ENCODE measurements around the gene AFAP1.

AFAP1 gene

DNA sequence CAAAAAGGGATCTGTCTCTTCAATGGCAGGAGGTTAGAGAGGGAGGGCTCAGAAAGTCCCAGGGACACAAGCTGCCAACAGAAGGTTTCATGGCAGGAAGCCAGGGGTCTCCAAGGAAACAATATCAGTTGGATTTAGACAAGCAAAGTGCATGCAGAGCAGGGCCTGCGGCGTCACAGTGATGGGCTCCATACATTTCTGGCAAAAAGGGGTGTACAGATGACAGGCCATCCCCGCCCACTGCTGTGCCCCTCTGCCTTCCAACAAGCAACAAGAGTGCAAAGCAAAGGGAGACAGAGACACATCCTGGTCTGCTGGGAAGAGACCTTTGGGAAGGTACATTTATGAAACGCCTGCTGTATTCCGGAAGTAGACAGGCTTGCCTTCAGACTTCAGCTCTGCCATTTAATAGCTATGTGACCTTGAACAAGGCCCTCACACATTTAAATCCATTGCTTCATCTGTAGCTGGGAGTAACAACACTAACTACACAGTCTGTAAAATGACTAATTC is 121.2 kb downstream of the AFAP1 start:
- DNase-seq = no peak

DNA sequence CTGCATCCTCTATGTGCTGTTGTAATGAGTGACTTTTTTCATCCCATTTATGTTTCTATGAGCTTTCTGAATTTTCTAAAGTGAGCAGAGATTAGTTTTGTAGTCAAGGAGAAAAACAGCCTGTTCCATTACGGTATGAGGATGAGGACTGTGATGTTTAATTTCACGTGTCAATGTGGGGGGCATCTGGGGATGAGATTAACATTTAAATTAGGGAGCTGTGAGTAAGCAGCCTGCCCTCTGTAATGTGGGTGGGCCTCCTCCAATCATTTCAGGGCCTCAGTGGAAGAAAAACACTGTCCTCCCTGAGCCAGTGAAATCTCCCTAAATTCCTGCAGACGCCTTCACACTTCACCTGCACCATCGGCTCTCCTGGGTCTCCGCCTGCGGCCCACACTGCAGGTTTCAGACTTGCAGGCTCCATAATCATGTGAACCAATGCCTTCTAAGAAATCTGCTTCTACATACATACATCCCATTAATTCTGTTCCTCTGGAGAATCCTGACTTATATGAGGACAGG is 121.7 kb downstream of the AFAP1 start:
- no peak for DNase-seq

DNA sequence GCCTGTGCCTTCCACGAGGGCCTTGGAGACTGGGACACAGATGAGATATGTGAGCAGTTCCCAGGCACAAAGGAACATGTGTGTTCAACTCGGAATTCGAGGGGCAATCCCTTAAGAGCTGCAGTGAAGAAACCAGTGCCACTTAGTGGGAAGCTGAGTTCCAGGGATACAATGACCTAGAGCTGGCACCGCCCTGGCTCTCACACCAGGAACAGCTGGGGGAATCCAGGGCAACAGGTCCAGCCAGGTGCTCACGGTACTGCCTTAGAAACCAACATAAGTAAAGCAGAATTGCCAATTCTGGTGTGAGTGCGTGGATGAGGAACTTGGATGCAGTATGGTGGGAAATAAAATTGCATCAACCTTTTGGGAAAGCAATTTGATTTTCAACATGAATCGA is 122.9 kb downstream of the AFAP1 start:
- no peak for DNase-seq

DNA sequence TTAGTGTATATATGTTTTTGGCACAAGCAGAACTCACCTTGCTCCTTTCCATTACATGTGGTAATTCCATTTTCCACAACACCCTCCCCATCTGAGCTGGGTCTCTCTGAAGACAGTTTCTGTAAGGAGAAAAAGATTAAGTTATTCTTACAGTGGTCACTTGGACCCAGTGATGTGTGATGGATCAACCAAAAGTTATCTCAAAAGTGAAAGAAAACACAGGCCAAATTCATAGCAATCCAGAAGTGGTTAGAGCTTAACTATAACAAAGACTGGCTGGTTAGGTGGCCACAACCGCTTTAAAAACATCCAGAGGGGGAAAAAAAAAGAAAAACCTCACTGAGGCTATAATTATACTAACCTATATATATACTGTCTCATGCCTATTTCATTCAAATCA is 123.7 kb downstream of the AFAP1 start:
- no peak for DNase-seq

DNA sequence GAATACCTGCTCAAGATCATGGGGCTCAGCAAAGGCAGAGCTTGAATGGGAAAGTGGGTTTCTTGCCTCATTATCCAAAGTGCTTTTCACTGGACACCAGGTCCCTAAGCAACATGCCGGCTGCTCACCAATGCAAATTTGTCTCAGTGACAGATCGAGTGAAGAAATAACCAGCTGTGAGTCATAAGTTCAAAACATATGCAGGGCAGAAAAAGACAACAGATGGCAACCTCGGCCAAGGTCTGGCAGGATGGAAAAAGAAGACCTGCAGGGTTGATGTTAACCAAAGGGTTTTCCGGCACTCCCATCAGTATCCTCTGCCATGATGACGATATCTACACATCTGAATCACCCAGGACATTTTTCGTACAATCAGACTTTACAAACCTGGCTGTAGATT is 124.1 kb downstream of the AFAP1 start:
- no peak for DNase-seq

DNA sequence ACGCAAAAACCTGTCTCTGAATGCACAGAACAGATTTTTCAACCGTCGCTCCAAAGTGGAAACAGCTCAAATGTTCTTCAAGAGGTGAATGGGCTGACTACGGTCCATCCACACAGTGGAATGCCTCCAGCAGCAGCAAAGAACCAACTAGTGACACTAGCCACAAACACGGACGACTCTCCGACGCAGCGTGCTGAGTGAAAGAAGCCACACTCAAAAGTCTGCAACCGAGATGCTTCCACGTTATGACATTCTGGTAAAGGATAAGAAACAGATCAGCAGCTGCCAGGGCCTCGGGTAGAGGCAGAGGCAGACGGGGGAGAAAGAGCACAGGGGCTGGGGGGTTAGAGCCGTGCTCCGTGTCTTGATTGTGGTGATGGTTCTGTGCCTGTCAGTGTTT is 125.2 kb downstream of the AFAP1 start:
- DNase-seq = no peak

DNA sequence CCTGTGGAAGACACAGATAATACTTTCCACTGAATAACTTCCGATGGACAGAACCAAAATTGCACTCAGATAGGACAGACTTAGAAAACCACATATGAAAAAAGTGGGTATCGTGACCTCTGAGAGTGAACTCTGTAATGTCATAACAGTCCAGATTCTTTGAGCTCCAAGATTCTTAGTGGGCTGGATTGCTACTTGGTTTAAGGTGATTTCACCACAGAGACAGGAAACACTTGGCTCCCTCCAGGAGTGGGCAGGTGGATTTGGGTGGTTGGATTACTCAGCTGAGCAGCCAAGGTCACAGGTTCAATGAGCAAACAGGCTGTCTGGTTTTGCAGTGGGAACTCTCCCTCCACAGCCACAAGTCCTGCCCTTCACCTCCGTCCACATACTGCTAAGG is 126.0 kb downstream of the AFAP1 start:
- no peak for DNase-seq

DNA sequence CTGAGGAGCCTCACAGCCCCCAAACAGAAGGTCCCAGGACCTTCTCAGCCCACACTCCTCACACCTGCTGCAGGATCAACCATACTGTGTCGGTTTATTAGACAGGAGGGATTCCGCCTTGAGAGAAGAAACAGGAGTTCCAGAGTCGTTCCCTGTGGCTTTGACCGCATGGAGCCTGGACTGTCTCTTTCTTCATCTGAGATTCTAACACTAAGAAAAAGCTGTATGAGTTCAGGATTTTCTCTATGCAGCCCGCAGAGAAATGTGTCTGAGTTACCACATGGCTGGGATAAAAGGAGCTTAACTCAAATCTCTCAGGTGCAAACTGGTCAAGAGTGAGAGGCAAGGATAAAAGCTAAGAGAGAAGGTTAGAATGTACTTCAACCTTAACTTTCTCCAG is 126.7 kb downstream of the AFAP1 start:
- DNase-seq = no peak

DNA sequence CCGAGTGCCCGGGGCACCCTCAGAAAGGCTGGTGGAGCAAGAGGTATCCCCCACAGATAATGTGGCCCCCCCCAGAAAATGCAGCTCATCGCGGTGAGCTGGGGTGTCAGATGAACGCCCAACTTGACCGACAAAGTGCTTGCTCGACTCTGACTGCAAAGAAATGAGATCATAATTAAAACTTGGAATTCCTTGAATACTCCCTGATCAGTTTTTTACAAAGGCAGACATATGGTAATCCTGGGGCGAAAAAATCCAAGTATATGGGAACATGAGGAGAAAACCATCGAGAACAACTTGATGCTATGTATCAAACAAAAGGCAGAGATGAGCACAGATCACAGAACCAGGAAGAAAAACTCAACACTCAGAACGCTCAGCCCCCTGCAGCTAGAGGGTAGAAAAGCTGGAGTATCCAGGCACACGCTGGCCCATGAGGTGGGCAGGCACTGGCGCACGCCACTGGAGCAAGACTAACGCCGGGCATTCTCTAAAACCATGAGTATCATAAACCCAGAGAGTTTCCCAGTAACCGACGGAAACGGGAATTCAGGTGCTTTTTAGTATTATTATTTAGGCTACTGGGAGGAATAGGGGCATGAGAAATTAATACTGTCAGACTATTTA is 127.3 kb downstream of the AFAP1 start:
- DNase-seq = no peak

DNA sequence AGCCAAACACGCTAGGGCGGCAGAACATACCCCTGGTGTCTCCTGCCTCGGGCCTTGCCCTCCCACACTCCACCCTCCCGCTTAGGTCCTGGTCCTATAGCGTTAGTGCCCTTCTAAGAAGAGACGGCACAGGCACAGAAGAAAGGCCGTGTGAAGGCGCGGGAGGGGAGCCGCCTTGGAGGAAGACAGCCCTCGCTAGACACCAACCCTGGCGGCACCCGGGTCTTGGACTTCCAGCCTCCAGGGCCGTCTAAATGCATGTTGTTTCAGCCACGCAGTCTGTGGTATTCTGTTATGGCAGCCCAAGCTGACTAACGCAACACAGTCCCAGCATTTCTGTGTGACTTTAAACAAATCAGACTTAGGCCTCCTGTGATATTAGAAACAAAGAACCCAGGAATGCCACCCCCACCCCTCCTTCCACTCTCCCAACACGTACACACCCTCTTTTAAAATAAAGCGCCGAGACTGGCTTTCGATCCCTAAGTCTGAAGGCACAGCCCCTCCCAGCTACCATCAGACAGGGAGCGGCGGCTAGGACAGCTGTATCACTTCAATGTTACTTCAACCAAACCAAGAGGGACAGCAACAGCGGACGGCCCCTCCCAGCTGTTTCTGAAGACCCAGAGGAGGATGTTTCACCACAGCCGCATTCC is 128.0 kb downstream of the AFAP1 start:
- no peak for DNase-seq

DNA sequence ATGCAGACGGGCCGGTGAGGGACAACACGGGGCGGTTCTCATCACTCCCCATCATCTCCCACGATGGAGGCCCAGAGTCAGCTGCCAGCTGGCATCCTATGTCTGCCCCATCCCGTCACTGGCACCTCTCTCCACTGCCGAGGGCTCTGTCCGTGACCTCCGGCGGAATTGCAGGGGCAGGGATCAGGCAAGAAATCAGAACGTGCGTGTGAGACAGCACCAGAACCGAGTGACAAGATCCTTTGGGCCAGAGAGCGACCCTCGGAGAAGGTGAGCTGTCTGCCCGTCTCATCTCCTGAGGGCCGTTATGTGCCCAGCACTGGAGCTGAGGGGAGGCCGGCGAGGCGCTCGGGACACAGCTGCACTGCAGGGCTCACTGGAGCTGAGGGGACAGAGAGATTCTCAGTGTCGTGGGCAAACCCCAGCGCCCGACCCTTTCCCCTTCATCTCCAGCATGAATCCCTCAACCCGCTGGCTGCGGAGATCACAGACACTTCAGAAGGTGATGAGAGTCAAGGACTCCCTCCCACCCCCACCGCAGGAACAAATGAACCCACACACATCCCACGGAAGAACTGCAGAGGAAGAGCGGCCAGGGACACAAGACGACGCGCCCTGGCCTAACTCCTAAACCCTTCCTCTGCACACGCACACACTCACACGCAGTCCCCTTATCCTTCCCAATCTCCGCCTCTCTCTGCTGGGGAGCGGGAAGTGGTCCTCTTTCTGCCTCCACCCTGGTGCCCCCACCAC is 128.7 kb downstream of the AFAP1 start:
- DNase-seq = no peak

DNA sequence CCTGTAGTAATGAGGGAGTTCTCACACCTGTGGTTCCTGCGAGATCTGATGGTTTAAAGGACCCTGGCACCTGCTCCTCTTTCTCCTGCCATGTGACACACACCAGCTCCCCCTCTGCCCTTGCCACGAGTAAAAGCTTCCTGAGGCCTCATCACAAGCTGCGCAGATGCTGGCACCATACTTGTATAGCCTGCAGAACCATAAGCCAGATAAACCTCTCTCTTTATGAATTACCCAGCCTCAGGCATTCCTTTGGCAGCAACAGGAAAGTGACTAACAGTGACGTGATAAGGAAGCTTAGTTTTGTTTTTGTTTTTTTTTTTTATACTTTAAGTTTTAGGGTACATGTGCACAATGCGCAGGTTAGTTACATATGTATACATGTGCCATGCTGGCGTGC is 130.9 kb downstream of the AFAP1 start:
- DNase-seq = no peak

DNA sequence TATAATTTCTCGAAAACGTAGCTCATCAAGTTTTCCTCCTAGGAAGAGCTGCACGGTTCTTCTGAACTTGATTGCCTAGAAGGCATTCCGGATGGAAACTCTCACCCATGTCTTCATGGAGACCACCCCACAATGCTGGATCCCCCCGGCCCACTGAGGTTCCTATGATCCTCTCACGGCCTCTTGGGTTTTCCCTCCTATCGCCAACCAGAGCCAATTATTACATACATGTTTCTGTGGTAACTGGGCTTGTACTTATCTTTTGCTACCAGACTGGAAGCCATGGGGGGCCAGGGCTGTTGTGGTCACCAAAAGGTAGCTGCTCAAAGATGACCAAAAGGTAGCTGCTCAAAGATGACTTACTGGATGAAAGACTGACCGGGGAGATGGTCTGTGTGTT is 131.5 kb downstream of the AFAP1 start:
- no peak for DNase-seq

DNA sequence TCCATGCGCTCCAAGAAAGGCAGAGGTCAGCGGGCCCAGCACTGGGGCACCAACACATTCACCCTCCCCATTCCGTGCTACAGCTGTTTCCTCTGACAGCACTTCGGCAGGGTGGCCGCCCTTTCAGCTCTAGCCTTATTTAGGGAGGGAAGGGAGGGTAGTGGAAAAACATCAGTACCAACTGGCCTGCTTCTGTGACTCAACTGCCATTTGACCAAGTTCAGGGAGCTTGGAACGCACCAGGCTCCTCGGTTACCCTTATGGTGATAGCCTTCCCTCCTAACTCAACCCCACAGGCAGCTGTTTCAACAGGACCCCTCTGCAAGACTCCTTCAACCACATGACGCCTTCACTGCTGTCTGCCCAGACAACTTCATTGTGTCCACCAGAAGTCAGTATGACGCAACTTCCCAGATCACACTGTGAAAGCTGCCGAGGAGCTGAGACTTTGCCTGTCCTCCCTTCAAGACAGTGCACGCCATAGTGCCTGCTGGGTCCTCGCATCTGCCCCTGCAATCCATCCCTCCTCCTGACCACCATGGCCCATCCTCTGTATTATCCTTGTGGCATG is 132.2 kb downstream of the AFAP1 start:
- no peak for DNase-seq

DNA sequence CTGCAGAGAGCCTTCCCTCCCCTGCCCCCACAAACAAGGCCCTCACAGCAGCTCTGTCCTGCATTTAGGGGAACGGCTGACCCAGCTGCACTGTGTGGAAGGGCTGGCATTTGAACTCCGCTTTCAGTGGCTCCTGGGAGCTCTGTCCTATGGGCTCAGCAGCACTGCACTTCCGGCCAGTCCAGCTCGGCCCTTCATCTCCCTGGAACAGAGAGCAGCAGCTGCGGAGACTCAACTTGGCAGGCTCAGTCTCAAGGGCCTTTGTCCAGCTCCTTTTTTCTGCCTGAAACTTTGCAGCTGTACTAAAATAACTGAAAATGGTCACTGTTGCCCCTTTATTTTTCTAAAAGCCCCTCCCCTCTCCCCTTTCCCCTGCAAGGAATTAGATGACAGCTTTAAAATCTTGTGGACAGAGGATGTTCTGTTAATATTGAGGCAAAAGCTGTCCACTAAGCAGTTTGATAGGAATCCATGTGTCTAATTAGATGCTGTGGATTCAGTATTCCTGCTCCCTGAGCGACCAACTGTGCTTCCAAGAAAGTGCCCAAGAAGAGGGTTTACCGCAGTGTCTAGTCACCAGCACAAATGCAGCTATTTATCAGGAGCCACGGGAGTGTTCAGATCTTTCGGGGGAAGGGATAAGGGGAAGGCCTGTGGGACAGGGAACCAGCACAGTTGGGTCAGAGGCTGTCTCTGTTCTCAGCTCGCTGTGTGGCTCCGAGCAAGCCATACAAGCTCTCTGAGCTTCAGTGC is 133.1 kb downstream of the AFAP1 start:
- DNase-seq = no peak

DNA sequence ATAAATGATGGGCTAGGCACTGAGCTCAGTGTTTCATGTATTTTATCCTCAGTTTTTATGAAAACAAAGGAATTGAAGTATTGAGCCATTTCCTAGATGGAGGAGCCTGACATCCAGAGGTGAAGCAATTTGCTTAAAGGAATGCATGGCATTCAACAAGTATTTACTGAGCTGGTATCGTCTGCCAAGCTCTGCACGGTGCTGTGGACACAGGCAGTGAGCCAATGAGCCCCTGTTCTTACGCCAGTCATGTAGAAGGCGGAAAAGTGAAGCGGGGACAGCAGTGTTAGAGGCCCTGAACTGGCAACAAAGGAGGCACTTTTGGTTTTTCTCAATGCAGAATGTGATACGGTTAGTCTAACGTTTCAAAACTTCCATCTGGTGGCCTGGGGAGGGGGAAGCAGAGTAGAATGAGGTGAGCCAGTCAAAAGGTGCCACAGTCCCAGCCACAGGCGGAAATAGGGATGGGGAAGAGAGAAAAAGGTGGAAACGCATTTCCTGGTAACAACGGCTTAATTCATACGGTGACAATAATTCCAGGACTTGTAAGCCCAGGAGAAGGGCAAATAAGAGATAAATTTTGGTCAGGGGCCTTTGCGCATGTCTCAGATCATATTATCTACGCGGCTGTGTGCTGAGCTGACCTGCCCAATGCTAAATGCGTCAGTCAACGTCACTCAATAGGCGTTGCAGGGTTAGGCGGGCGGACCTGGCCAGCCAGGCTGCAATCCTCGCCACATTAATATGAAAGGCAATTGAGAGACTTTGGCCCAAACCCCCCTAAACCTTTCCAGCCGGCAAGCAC is 133.9 kb downstream of the AFAP1 start:
- DNase-seq = no peak

DNA sequence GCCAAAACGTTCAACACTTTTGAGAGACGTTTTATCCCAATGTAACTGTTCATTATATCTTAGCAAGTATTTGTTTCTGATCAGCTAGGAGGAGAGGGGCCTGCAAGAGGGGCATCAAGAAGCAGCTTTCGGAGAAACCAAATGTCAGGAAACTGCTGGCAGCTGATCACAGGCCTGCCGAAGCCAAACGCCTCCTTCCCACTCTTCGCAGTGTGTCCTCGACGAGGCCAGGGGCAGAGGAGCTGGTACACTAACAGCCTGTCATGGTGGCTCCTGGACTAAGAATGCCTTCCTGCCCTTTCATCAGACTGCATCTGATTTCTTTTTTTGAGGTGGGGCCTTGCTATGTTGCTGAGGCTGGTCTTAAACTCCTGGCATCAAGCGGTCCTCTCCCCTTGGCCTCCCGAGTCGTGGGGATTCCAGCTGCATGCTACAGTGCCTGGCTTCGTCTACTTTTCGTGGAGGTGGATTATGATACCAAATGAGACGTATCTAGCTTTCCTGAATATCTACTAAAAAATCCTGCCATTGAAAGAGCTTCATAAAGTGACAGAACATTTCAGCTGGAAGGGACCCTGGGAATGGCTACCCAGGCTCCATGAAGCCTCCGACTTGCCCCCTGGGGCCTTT is 134.8 kb downstream of the AFAP1 start:
- no peak for DNase-seq

DNA sequence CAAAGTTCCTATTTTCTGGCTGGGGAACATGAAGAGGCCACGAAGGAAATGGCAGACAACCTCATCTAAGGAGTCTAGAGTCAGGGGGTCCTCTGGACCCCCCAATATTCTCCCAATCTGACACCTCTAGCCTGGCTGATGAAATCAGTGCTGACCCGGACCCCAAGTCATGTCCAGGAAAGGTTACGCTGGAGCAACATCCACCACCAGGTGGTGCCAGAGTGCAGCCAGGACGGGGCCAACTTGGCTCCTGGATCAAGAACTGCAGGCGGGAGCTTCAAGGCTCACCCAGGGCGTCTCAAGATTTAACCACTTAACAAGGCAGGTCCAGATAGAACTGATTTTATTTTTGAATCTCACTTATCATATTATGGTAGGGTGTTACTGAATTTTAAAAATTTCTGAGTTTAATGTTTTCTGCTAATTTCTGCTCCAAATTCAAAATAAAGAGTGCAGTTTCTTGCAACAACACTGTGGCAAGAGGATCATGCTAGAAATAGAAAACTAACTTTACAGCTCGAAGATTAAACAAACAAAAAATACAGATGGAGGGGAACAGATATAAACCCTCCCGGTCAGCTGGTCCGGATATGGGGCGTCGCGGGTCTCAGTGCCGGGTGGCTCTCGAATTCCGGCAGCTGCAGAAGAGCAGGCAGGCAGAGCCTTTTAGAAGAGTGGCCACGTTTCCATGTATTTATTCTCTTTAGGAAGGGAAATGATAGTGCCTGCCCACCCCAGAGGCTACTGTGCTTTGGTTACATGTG is 135.5 kb downstream of the AFAP1 start:
- DNase-seq = peak; percentile 77

DNA sequence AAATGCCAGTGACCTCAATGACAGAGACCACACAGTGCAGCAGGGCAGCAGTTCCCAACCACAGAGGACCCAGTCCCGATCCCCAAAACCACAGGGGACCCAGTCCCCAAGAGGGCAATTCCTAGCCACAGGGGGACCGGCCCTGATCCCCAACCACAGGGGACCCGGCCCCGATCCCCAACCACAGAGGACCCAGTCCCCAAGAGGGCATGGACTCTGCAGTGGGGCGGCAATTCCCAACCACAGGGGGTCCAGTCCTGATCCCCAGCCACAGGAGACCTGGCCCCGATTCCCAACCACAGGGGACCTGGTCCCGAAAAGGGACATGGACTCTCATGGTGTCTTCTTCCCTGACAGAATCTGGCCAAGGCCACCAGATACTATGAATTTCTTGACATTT is 136.3 kb downstream of the AFAP1 start:
- no peak for DNase-seq

DNA sequence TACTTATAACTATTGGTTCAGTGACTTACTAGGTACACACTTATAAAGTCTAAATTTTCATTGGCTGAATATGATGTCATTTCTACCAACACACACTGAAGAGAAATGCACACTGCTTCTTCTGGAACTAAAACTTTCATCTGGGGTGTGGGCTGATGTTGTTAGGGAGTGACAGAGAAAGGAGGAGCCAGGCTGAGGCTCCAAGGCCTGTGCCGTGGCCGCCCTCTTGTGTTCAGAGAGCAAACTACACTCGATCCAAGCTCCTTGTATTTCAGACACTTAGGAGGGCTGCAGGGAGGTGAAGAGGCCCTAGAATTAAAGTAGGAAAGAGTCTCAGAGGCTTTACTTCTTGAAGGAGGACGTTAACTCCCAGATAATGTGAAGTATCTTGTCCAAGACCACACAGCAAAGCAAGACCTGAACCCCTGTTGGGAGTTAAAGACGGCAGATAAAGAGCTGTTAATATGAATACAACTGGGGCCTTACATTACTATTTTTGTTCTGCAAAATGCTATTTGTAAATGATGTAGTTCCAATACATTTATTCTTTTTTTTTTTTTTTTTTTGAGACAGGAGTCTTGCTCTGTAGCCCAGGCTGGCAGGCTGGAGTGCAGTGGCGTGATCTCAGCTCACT is 137.5 kb downstream of the AFAP1 start:
- DNase-seq = peak; percentile 74

Measured in activated gamma-delta T cell treated with Interleukin-2 at 50 U/mL for 16 hours (primary cell).